ENCODE data around the gene BHLHA15. TPM values are rescaled to one million over a fixed set of nuclear protein-coding genes. Genes with fewer than 3 reads are reported as not detected.

The BHLHA15 gene
- polyA plus RNA-seq, 1 donor (not counting 4 experiments of a cell fraction or from before 2014, with no cell fraction given): not detected

- H3K4me2 ChIP-seq (ENCODE audit: control insufficient read depth, extremely low read depth, insufficient read depth, low read depth, low read length): no peak overlapping the region
- H3K79me2 ChIP-seq (ENCODE audit: control insufficient read depth, insufficient read depth, low read length): peaks cover 9% of the 10 kb centered on the region
- peaks cover 3 to 14% of the 10 kb centered on the region in 2 experiments for H3K36me3 ChIP-seq (ENCODE audit: control insufficient read depth in 2 of 2, extremely low read depth in 1 of 2, insufficient read depth in 2 of 2, low read length in 2 of 2)
- no peaks in the 10 kb centered on the region for H3K9me3 ChIP-seq (ENCODE audit: control insufficient read depth, low read depth, low read length)
- FAIRE-seq (no peak), DNase-seq (ENCODE audit: low read depth, low spot score) (no peak)
- dilution Hi-C loops (cut with MboI; ENCODE audit: extremely low pct_ligation_motif_present, low sequenced_read_pairs): no loop called here
- peaks cover 6% of the 10 kb centered on the region for H3K4me1 ChIP-seq (ENCODE audit: control insufficient read depth, extremely low read depth, insufficient read depth, low read length)
- H4K20me1 ChIP-seq (ENCODE audit: control insufficient read depth, extremely low read depth, insufficient read depth, low read length): peaks cover 6% of the 10 kb centered on the region
- H3K9me1 ChIP-seq (ENCODE audit: control insufficient read depth, extremely low read depth, insufficient read depth, low read length): peaks cover 5% of the 10 kb centered on the region
- TF ChIP-seq EZH2 (IDR thresholded peaks at IDR 0.05; ENCODE audit: low read length) (no peak), CTCF (optimal IDR thresholded peaks at IDR 0.05 in 1 of 3, IDR thresholded peaks at IDR 0.05 in 1 of 3, conservative IDR thresholded peaks at IDR 0.05 in 1 of 3; ENCODE audit: extremely low read depth in 1 of 3, insufficient read depth in 2 of 3, low read length in 3 of 3) (no peak)
- H3K27ac ChIP-seq (ENCODE audit: control insufficient read depth, insufficient read depth, low read length): no peak overlapping the region
- H3K4me3 ChIP-seq (ENCODE audit: control insufficient read depth in 2 of 3, extremely low read depth in 1 of 3, insufficient read depth in 2 of 3, low read depth in 1 of 3, low read length in 3 of 3): no peak overlapping the region
- H3K27me3 ChIP-seq (ENCODE audit: control insufficient read depth, extremely low read depth, insufficient read depth, low read length): no peaks in the 10 kb centered on the region
- no peak overlapping the region for H2AFZ ChIP-seq (ENCODE audit: control insufficient read depth, low read length)
- no peak overlapping the region for H3K9ac ChIP-seq (ENCODE audit: control insufficient read depth, extremely low read depth, insufficient read depth, low read length)
Measured at GRCh38 chr7:98200364-98200763, 10.9 kb upstream of the BHLHA15 start.

- TF ChIP-seq CTCF (optimal IDR thresholded peaks at IDR 0.05 in 1 of 3, IDR thresholded peaks at IDR 0.05 in 1 of 3, conservative IDR thresholded peaks at IDR 0.05 in 1 of 3; ENCODE audit: extremely low read depth in 1 of 3, insufficient read depth in 2 of 3, low read length in 3 of 3): no peak
- TF ChIP-seq EZH2 (IDR thresholded peaks at IDR 0.05; ENCODE audit: low read length): no peak
- H2AFZ ChIP-seq (ENCODE audit: control insufficient read depth, low read length): no peak overlapping the region
- H3K27me3 ChIP-seq (ENCODE audit: control insufficient read depth, extremely low read depth, insufficient read depth, low read length): no peaks in the 10 kb centered on the region
- H3K36me3 ChIP-seq (ENCODE audit: control insufficient read depth in 2 of 2, extremely low read depth in 1 of 2, insufficient read depth in 2 of 2, low read length in 2 of 2): peaks cover 3 to 14% of the 10 kb centered on the region in 2 experiments
- H3K79me2 ChIP-seq (ENCODE audit: control insufficient read depth, insufficient read depth, low read length): peaks cover 9% of the 10 kb centered on the region
- H3K4me1 ChIP-seq (ENCODE audit: control insufficient read depth, extremely low read depth, insufficient read depth, low read length): peaks cover 6% of the 10 kb centered on the region
- H4K20me1 ChIP-seq (ENCODE audit: control insufficient read depth, extremely low read depth, insufficient read depth, low read length): peaks cover 4% of the 10 kb centered on the region
- no peak overlapping the region for H3K27ac ChIP-seq (ENCODE audit: control insufficient read depth, insufficient read depth, low read length)
- dilution Hi-C loops (cut with MboI; ENCODE audit: extremely low pct_ligation_motif_present, low sequenced_read_pairs): no loop called here
- no peak for FAIRE-seq
- no peak overlapping the region for H3K9ac ChIP-seq (ENCODE audit: control insufficient read depth, extremely low read depth, insufficient read depth, low read length)
- DNase-seq (ENCODE audit: low read depth, low spot score): no peak
- peaks cover 5% of the 10 kb centered on the region for H3K9me1 ChIP-seq (ENCODE audit: control insufficient read depth, extremely low read depth, insufficient read depth, low read length)
- no peak overlapping the region for H3K4me2 ChIP-seq (ENCODE audit: control insufficient read depth, extremely low read depth, insufficient read depth, low read depth, low read length)
- H3K9me3 ChIP-seq (ENCODE audit: control insufficient read depth, low read depth, low read length): no peaks in the 10 kb centered on the region
- no peak overlapping the region for H3K4me3 ChIP-seq (ENCODE audit: control insufficient read depth in 2 of 3, extremely low read depth in 1 of 3, insufficient read depth in 2 of 3, low read depth in 1 of 3, low read length in 3 of 3)
Measured at GRCh38 chr7:98202367-98203195, 8.7 kb upstream of the BHLHA15 start.
